Testis (tissue), 2 donors: ENCODE results near the gene GNAS-AS1.

Experiments used
- POLR2A ChIP-seq: fragments of 450-650 bp; IDR thresholded peaks from one replicate; pipeline ENCODE4 v1.6.1; 2017; ENCODE audit warnings: antibody characterized with exemption, mild to moderate bottlenecking, moderate library complexity
- TF ChIP-seq, protein P1 (sequence below), 3 experiments: fragments of 450-650 bp in 2 of 3; fragments of 200-600 bp in 1 of 3; sonication (generic) in 1 of 3; IDR thresholded peaks; one replicate each; pipeline ENCODE4 v1.5.1; 2016 to 2019; ENCODE audit warnings: antibody characterized with exemption in 3 of 3, mild to moderate bottlenecking in 2 of 3, moderate library complexity in 1 of 3

DNA sequence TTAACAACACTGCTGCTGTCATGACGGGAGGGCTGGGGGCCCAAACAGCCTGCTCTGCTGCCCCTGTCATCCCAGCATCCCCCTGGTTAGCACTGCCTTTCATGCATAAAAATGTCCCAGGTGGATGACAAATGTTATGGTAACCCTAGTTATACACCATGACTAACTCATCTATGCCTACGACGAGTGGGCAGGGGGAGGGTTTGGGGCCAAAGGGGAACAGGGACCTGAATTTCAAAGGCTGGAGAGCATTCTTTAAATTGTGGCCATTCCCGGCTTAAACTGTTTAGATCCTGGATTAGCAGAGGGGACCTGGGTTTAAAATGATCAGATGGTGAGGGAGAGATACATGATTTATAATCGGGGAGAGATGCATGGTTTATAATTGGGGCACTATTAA, 24.4 kb downstream of the GNAS-AS1 start:
- TF ChIP-seq, protein P1, sequence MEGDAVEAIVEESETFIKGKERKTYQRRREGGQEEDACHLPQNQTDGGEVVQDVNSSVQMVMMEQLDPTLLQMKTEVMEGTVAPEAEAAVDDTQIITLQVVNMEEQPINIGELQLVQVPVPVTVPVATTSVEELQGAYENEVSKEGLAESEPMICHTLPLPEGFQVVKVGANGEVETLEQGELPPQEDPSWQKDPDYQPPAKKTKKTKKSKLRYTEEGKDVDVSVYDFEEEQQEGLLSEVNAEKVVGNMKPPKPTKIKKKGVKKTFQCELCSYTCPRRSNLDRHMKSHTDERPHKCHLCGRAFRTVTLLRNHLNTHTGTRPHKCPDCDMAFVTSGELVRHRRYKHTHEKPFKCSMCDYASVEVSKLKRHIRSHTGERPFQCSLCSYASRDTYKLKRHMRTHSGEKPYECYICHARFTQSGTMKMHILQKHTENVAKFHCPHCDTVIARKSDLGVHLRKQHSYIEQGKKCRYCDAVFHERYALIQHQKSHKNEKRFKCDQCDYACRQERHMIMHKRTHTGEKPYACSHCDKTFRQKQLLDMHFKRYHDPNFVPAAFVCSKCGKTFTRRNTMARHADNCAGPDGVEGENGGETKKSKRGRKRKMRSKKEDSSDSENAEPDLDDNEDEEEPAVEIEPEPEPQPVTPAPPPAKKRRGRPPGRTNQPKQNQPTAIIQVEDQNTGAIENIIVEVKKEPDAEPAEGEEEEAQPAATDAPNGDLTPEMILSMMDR (IDR thresholded peaks at IDR 0.05), result no peak
- TF ChIP-seq POLR2A, result no peak
